Measurements from ENCODE around the gene MAST4.
A peak's percentile ranks its signal among the peaks of the same experiment; 100 is the strongest.

The MAST4 gene

GRCh38 chr5:67003685-67003934 is 407.4 kb downstream of the MAST4 start:
- DNase-seq, result no peak

- peak; percentile 25 to 34 for DNase-seq
Measured at GRCh38 chr5:67003935-67004729, 407.9 kb downstream of the MAST4 start.

GRCh38 chr5:67004730-67005350 is 408.6 kb downstream of the MAST4 start:
- DNase-seq, result no peak

- no peak for DNase-seq
Measured at GRCh38 chr5:67005737-67006499, 409.7 kb downstream of the MAST4 start.

- no peak for DNase-seq
Measured at GRCh38 chr5:67006500-67006848, 410.3 kb downstream of the MAST4 start.

- no peak for DNase-seq
Measured at GRCh38 chr5:67009028-67009427, 412.8 kb downstream of the MAST4 start.

GRCh38 chr5:67010684-67011409 is 414.7 kb downstream of the MAST4 start:
- no peak for DNase-seq

GRCh38 chr5:67011422-67011821 is 415.2 kb downstream of the MAST4 start:
- no peak for DNase-seq

GRCh38 chr5:67012171-67012570 is 416.0 kb downstream of the MAST4 start:
- no peak for DNase-seq

GRCh38 chr5:67013719-67014118 is 417.5 kb downstream of the MAST4 start:
- no peak for DNase-seq

- DNase-seq, result no peak
Measured at GRCh38 chr5:67014191-67014590, 418.0 kb downstream of the MAST4 start.

- DNase-seq, result no peak
Measured at GRCh38 chr5:67014957-67015400, 418.8 kb downstream of the MAST4 start.

- DNase-seq, result peak; percentile 23 to 25
Measured at GRCh38 chr5:67015541-67016191, 419.5 kb downstream of the MAST4 start.

GRCh38 chr5:67019065-67019845 is 423.1 kb downstream of the MAST4 start:
- DNase-seq, result peak in 1 of 2 donors; percentile 28

GRCh38 chr5:67020096-67020615 is 424.0 kb downstream of the MAST4 start:
- no peak for DNase-seq

- DNase-seq, result no peak
Measured at GRCh38 chr5:67021031-67021430, 424.8 kb downstream of the MAST4 start.

GRCh38 chr5:67021521-67021920 is 425.3 kb downstream of the MAST4 start:
- DNase-seq, result no peak

GRCh38 chr5:67021962-67022361 is 425.8 kb downstream of the MAST4 start:
- no peak for DNase-seq

GRCh38 chr5:67025457-67025856 is 429.3 kb downstream of the MAST4 start:
- DNase-seq, result no peak

- no peak for DNase-seq
Measured at GRCh38 chr5:67026278-67026677, 430.1 kb downstream of the MAST4 start.

GRCh38 chr5:67027171-67027570 is 431.0 kb downstream of the MAST4 start:
- DNase-seq, result no peak

- DNase-seq, result peak; percentile 26 to 44
Measured at GRCh38 chr5:67028371-67028770, 432.2 kb downstream of the MAST4 start.

Measured in inflammatory macrophage treated with lipopolysaccharide for 1 hour (primary cell).